ENCODE results near the gene NOS1AP.

DNA sequence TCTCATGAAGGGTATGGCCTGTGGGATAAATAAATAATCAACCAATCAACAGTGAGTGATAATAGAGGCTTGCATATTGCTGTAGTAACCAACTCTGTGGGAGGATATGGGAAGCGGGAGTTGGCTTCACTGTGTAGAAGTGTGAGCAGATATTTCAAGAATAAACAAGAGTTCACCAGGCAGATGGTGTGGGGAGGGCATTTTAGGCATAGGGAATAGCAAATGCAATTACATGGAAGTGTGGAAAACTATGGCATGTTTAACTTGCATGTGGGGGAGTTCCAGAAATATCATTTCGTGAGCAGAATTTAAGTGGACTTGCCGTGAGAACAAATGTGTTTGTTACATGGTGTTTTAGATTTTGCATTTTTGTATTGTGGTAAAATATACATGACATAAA, 211.9 kb downstream of the NOS1AP start:
- TF ChIP-seq, protein P1, sequence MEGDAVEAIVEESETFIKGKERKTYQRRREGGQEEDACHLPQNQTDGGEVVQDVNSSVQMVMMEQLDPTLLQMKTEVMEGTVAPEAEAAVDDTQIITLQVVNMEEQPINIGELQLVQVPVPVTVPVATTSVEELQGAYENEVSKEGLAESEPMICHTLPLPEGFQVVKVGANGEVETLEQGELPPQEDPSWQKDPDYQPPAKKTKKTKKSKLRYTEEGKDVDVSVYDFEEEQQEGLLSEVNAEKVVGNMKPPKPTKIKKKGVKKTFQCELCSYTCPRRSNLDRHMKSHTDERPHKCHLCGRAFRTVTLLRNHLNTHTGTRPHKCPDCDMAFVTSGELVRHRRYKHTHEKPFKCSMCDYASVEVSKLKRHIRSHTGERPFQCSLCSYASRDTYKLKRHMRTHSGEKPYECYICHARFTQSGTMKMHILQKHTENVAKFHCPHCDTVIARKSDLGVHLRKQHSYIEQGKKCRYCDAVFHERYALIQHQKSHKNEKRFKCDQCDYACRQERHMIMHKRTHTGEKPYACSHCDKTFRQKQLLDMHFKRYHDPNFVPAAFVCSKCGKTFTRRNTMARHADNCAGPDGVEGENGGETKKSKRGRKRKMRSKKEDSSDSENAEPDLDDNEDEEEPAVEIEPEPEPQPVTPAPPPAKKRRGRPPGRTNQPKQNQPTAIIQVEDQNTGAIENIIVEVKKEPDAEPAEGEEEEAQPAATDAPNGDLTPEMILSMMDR (IDR thresholded peaks at IDR 0.05; ENCODE audit: low read depth, low read length) = no peak
- no peak for TF ChIP-seq POLR2A (IDR thresholded peaks at IDR 0.05; ENCODE audit: extremely low read depth, insufficient read length)
